IPS-NIHi7 (cell line): ENCODE data around the gene FOSL1.
"Not testable (repeated sequence)": the region's sequence is repeated elsewhere in the genome, so short reads cannot be mapped to it uniquely, and the experiment has no call there.

ENCODE experiments used
- DNase-seq: peaks from one replicate; pipeline ENCODE4 v3.0.0; 2012; ENCODE audit warnings: mixed read lengths; ENCODE audit errors: extremely low spot score

Gene FOSL1

GRCh38 chr11:65896034-65896999 is 3.9 kb downstream of the FOSL1 start:
- DNase-seq, result no peak

- DNase-seq, result no peak
Measured at GRCh38 chr11:65895482-65895981, 4.7 kb downstream of the FOSL1 start.

- DNase-seq, result no peak
Measured at GRCh38 chr11:65894034-65894591, 6.1 kb downstream of the FOSL1 start.

GRCh38 chr11:65892661-65893317 is 7.4 kb downstream of the FOSL1 start:
- DNase-seq, result no peak

GRCh38 chr11:65892137-65892540 is 8.0 kb downstream of the FOSL1 start:
- not testable (repeated sequence) for DNase-seq

GRCh38 chr11:65891219-65892136 is 8.7 kb downstream of the FOSL1 start:
- peak; percentile 69 for DNase-seq

- DNase-seq, result peak; percentile 89
Measured at GRCh38 chr11:65890324-65891218, 9.6 kb downstream of the FOSL1 start, which contains the start of gene CCDC85B. Gene CCDC85B (plus strand): TSS chr11:65890673. CDS start chr11:65890784, 111 bp downstream.

- DNase-seq, result peak; percentile 96
Measured at GRCh38 chr11:65888163-65888814, 11.9 kb downstream of the FOSL1 start, which contains the start of gene FIBP. Gene FIBP (minus strand): TSS chr11:65888471. CDS start chr11:65888418, 53 bp downstream.

GRCh38 chr11:65887723-65888162 is 12.4 kb downstream of the FOSL1 start:
- DNase-seq, result no peak

- no peak for DNase-seq
Measured at GRCh38 chr11:65886826-65887722, 13.1 kb downstream of the FOSL1 start.

- DNase-seq, result no peak
Measured at GRCh38 chr11:65885808-65886536, 14.2 kb downstream of the FOSL1 start.

- no peak for DNase-seq
Measured at GRCh38 chr11:65885231-65885630, 15.0 kb downstream of the FOSL1 start.

GRCh38 chr11:65884716-65885092 is 15.5 kb downstream of the FOSL1 start:
- peak; percentile 87 for DNase-seq

GRCh38 chr11:65883786-65884715 is 16.1 kb downstream of the FOSL1 start:
- no peak for DNase-seq

- DNase-seq, result no peak
Measured at GRCh38 chr11:65883058-65883761, 17.0 kb downstream of the FOSL1 start.
